SU-DHL-6 (cell line): ENCODE results near the gene FGF9.

Experiments used
- H2AFZ ChIP-seq: fragments of 200-600 bp; sonication (generic); 2 replicates; pipeline ENCODE4 v1.6.1; 2014; ENCODE audit warnings: low read depth, mild to moderate bottlenecking, moderate library complexity, mixed read lengths, antibody characterized with exemption, low read length; ENCODE audit not compliant: severe bottlenecking
- H3F3A ChIP-seq: fragments of 200-600 bp; shearing (Covaris generic); 2 replicates; pipeline ENCODE4 v1.6.0; 2016; ENCODE audit warnings: antibody characterized with exemption, mild to moderate bottlenecking; ENCODE audit not compliant: insufficient read depth
- H3K27ac ChIP-seq: fragments of 200-600 bp; sonication (generic); 2 replicates; pipeline ENCODE4 v1.5.1; 2016; ENCODE audit warnings: low read depth, mild to moderate bottlenecking, low read length, moderate library complexity, mixed read lengths
- H3K27me3 ChIP-seq: fragments of 200-600 bp; sonication (generic), shearing (Covaris generic); 2 replicates; pipeline ENCODE4 v1.6.0; 2014; ENCODE audit warnings: mild to moderate bottlenecking, low read length
- H3K36me3 ChIP-seq: fragments of 200-600 bp; sonication (generic); 2 replicates; pipeline ENCODE4 v1.6.1; 2014; ENCODE audit warnings: mild to moderate bottlenecking, low read length, mixed read lengths
- H3K4me2 ChIP-seq: fragments of 300-600, 200-600 bp; shearing (Covaris generic), sonication (generic); 2 replicates; pipeline ENCODE4 v1.6.0; 2014; ENCODE audit warnings: low read length, low read depth, mild to moderate bottlenecking; ENCODE audit not compliant: poor library complexity, severe bottlenecking
- H3K4me3 ChIP-seq: fragments of 200-600 bp; sonication (generic); 2 replicates; pipeline ENCODE4 v1.5.1; 2014; ENCODE audit warnings: antibody characterized with exemption, low read length, mild to moderate bottlenecking, mixed read lengths; ENCODE audit not compliant: insufficient read depth, poor library complexity, severe bottlenecking
- H3K79me2 ChIP-seq: fragments of 200-600 bp; sonication (generic); 2 replicates; pipeline ENCODE4 v1.6.1; 2014; ENCODE audit warnings: mild to moderate bottlenecking, low read length, moderate library complexity; ENCODE audit not compliant: insufficient read depth
- H3K9ac ChIP-seq: fragments of 200-600 bp; sonication (generic); 2 replicates; pipeline ENCODE4 v1.7.0; 2014; ENCODE audit warnings: mild to moderate bottlenecking, low read length
- H3K9me2 ChIP-seq: fragments of 200-600 bp; sonication (generic); replicated peaks from 2 replicates; pipeline ENCODE4 v1.6.1; 2014; ENCODE audit warnings: low read length; ENCODE audit not compliant: insufficient read depth
- H3K9me3 ChIP-seq: fragments of 200-600 bp; sonication (generic); 2 replicates; pipeline ENCODE4 v1.6.1; 2014; ENCODE audit warnings: low read length, mixed read lengths; ENCODE audit not compliant: insufficient read depth
- H4K20me1 ChIP-seq: fragments of 200-600 bp; sonication (generic); 2 replicates; pipeline ENCODE4 v1.6.1; 2014; ENCODE audit warnings: low read depth, mild to moderate bottlenecking, antibody characterized with exemption, low read length, moderate library complexity, mixed read lengths
- CTCF ChIP-seq: fragments of 200-600 bp; sonication (generic); IDR thresholded peaks from one replicate; pipeline ENCODE4 v1.5.1; 2017; ENCODE audit warnings: antibody characterized with exemption, mild to moderate bottlenecking, low read length, moderate library complexity; ENCODE audit not compliant: insufficient read depth, poor library complexity, severe bottlenecking
- EZH2phosphoT487 ChIP-seq: fragments of 200-600 bp; sonication (generic), shearing (Covaris generic); conservative IDR thresholded peaks from 2 replicates; pipeline ENCODE4 v1.6.1; 2018; ENCODE audit warnings: mild to moderate bottlenecking, antibody characterized with exemption, low read length, moderate library complexity, mixed read lengths

The FGF9 gene

GRCh38 chr13:21668732-21669275 is 2.1 kb upstream of the FGF9 start:
- Histone ChIP-seq H3K27ac (no peak overlapping the region), H2AFZ (peak overlapping the region; percentile 69), H3K9me3 (no peaks in the 10 kb centered on the region), H3K9me2 (no peaks in the 10 kb centered on the region), H3K79me2 (no peaks in the 10 kb centered on the region), H3K9ac (peak overlapping the region; percentile 73), H3K4me3 (peak overlapping the region; percentile 56), H4K20me1 (no peaks in the 10 kb centered on the region), H3K36me3 (no peaks in the 10 kb centered on the region), H3K27me3 (no peaks in the 10 kb centered on the region; the same call in 1 of the 2 replicates), H3F3A (no peaks in the 10 kb centered on the region), H3K4me2 (peak overlapping the region; percentile 64)
- TF ChIP-seq EZH2phosphoT487 (no peak), CTCF (no peak)

GRCh38 chr13:21670006-21670882 is 629 bp upstream of the FGF9 start:
- Histone ChIP-seq H3K4me2 (peak overlapping the region; percentile 64), H3K9ac (peak overlapping the region; percentile 73), H3K9me3 (no peaks in the 10 kb centered on the region), H3K79me2 (no peaks in the 10 kb centered on the region), H3K36me3 (no peaks in the 10 kb centered on the region), H3F3A (no peaks in the 10 kb centered on the region), H3K27ac (peak overlapping the region; percentile 41), H2AFZ (peak overlapping the region; percentile 69), H3K9me2 (no peaks in the 10 kb centered on the region), H3K27me3 (no peaks in the 10 kb centered on the region; the same call in 1 of the 2 replicates), H3K4me3 (peak overlapping the region; percentile 56), H4K20me1 (no peaks in the 10 kb centered on the region)
- TF ChIP-seq CTCF (peak; percentile 62), EZH2phosphoT487 (no peak)

- Histone ChIP-seq H4K20me1 (no peaks in the 10 kb centered on the region), H3K36me3 (no peaks in the 10 kb centered on the region), H3K9ac (peak overlapping the region; percentile 73; the same call in 1 of the 2 replicates), H3K4me2 (peak overlapping the region; percentile 64), H3K27me3 (no peaks in the 10 kb centered on the region; the same call in 1 of the 2 replicates), H3K4me3 (peak overlapping the region; percentile 53), H3K9me3 (no peaks in the 10 kb centered on the region), H3F3A (peaks cover 7% of the 10 kb centered on the region; the same call in 1 of the 2 replicates), H3K9me2 (no peaks in the 10 kb centered on the region), H2AFZ (no peak overlapping the region), H3K79me2 (no peaks in the 10 kb centered on the region), H3K27ac (no peak overlapping the region)
- TF ChIP-seq EZH2phosphoT487, result no peak
- TF ChIP-seq CTCF, result no peak
Measured at GRCh38 chr13:21671620-21672286, 880 bp downstream of the FGF9 start.
